ENCODE measurements around the gene PTPN3.

PTPN3 gene

DNA sequence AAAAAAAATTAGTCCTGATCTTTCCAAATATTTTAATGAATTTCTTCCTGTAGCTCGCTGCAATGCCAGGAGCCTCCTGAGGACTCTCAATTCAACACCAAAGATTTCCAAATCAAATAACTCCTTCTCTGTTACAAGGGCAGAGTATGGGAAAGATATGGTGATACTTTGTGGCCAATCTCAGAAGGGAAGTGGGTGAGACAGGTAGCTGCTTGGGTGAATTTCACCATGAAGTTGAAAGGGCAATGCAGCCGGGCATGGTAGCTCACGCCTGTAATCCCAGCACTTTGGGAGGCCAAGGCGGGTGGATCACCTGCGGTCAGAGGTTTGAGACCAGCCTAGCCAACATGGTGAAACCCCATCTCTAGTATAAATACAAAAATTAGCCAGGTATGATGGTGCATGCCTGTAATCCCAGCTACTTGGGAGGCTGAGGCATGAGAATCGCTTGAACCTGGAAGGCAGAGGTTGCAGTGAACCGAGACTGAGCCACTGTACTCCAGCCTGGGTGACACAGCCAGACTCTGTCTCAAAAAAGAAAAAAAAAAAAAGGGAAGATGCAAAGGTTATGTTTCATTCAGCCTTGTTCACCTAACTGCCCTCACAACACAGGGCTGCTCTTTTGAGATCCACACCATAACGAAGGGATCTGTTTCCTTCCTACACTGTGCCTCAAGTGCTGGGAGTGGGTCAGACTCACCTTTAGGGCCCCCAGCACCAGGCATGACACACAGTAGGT, 58.6 kb downstream of the PTPN3 start:
- no peak overlapping the region for H3K4me2 ChIP-seq
- no peak overlapping the region for H2AFZ ChIP-seq (ENCODE audit: low read depth)
- H4K20me1 ChIP-seq (ENCODE audit: insufficient read depth): no peaks in the 10 kb centered on the region
- H3K36me3 ChIP-seq (ENCODE audit: insufficient read depth): no peaks in the 10 kb centered on the region
- no peak overlapping the region for H3K4me3 ChIP-seq (IDR thresholded peaks at IDR 0.05; ENCODE audit: insufficient read depth, low read depth, low read length)
- no peak overlapping the region for H3K27ac ChIP-seq
- H3K9ac ChIP-seq: no peak overlapping the region
- H3K79me2 ChIP-seq (ENCODE audit: insufficient read depth, low read depth): no peaks in the 10 kb centered on the region
- peaks cover 15% of the 10 kb centered on the region for H3K4me1 ChIP-seq (ENCODE audit: low read depth, poor library complexity, severe bottlenecking)
- TF ChIP-seq, protein P1, sequence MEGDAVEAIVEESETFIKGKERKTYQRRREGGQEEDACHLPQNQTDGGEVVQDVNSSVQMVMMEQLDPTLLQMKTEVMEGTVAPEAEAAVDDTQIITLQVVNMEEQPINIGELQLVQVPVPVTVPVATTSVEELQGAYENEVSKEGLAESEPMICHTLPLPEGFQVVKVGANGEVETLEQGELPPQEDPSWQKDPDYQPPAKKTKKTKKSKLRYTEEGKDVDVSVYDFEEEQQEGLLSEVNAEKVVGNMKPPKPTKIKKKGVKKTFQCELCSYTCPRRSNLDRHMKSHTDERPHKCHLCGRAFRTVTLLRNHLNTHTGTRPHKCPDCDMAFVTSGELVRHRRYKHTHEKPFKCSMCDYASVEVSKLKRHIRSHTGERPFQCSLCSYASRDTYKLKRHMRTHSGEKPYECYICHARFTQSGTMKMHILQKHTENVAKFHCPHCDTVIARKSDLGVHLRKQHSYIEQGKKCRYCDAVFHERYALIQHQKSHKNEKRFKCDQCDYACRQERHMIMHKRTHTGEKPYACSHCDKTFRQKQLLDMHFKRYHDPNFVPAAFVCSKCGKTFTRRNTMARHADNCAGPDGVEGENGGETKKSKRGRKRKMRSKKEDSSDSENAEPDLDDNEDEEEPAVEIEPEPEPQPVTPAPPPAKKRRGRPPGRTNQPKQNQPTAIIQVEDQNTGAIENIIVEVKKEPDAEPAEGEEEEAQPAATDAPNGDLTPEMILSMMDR (conservative IDR thresholded peaks at IDR 0.05; ENCODE audit: low read depth, low read length): no peak
- H3K27me3 ChIP-seq (ENCODE audit: insufficient read depth, low read depth): no peaks in the 10 kb centered on the region

GRCh38 chr9:109437286-109437685, 60.8 kb downstream of the PTPN3 start:
- Histone ChIP-seq H3K79me2 (ENCODE audit: insufficient read depth, low read depth) (no peaks in the 10 kb centered on the region), H3K36me3 (ENCODE audit: insufficient read depth) (no peaks in the 10 kb centered on the region; the same call in 1 of the 2 replicates), H3K27me3 (ENCODE audit: insufficient read depth, low read depth) (no peaks in the 10 kb centered on the region), H4K20me1 (ENCODE audit: insufficient read depth) (no peaks in the 10 kb centered on the region), H2AFZ (ENCODE audit: low read depth) (no peak overlapping the region), H3K9ac (no peak overlapping the region), H3K4me3 (IDR thresholded peaks at IDR 0.05; ENCODE audit: insufficient read depth, low read depth, low read length) (no peak overlapping the region), H3K4me2 (no peak overlapping the region), H3K27ac (no peak overlapping the region), H3K4me1 (ENCODE audit: low read depth, poor library complexity, severe bottlenecking) (peaks cover 15% of the 10 kb centered on the region)
- TF ChIP-seq, protein P1 (conservative IDR thresholded peaks at IDR 0.05; ENCODE audit: low read depth, low read length): no peak

- H3K27me3 ChIP-seq (ENCODE audit: insufficient read depth, low read depth): no peaks in the 10 kb centered on the region
- TF ChIP-seq, protein P1 (conservative IDR thresholded peaks at IDR 0.05; ENCODE audit: low read depth, low read length): no peak
Observed at GRCh38 chr9:109436071-109436470, 62.0 kb downstream of the PTPN3 start.

GRCh38 chr9:109433476-109433875, 64.6 kb downstream of the PTPN3 start:
- no peak overlapping the region for H3K9ac ChIP-seq
- TF ChIP-seq, protein P1 (conservative IDR thresholded peaks at IDR 0.05; ENCODE audit: low read depth, low read length): no peak
- no peaks in the 10 kb centered on the region; the same call in 1 of the 2 replicates for H3K36me3 ChIP-seq (ENCODE audit: insufficient read depth)
- H3K4me1 ChIP-seq (ENCODE audit: low read depth, poor library complexity, severe bottlenecking): no peaks in the 10 kb centered on the region
- no peak overlapping the region for H3K4me2 ChIP-seq
- H3K4me3 ChIP-seq (IDR thresholded peaks at IDR 0.05; ENCODE audit: insufficient read depth, low read depth, low read length): no peak overlapping the region
- no peaks in the 10 kb centered on the region for H3K79me2 ChIP-seq (ENCODE audit: insufficient read depth, low read depth)
- no peak overlapping the region for H2AFZ ChIP-seq (ENCODE audit: low read depth)
- no peak overlapping the region for H3K27ac ChIP-seq
- H4K20me1 ChIP-seq (ENCODE audit: insufficient read depth): no peaks in the 10 kb centered on the region
- no peaks in the 10 kb centered on the region for H3K27me3 ChIP-seq (ENCODE audit: insufficient read depth, low read depth)

More at GRCh38 chr9:109436071-109436470, 62.0 kb downstream of the PTPN3 start:
- Histone ChIP-seq H3K4me1 (ENCODE audit: low read depth, poor library complexity, severe bottlenecking) (peaks cover 8% of the 10 kb centered on the region), H3K36me3 (ENCODE audit: insufficient read depth) (no peaks in the 10 kb centered on the region; the same call in 1 of the 2 replicates), H2AFZ (ENCODE audit: low read depth) (no peak overlapping the region), H3K4me3 (IDR thresholded peaks at IDR 0.05; ENCODE audit: insufficient read depth, low read depth, low read length) (no peak overlapping the region), H4K20me1 (ENCODE audit: insufficient read depth) (no peaks in the 10 kb centered on the region), H3K27ac (no peak overlapping the region), H3K79me2 (ENCODE audit: insufficient read depth, low read depth) (no peaks in the 10 kb centered on the region), H3K9ac (no peak overlapping the region), H3K4me2 (no peak overlapping the region)
